Measurements from ENCODE around the gene PTGER2. TPM values are rescaled to one million over a fixed set of nuclear protein-coding genes. Genes with fewer than 3 reads are reported as not detected.

The PTGER2 gene
- total RNA-seq, 1 donor from 2014 or later = 41.3 TPM

DNA sequence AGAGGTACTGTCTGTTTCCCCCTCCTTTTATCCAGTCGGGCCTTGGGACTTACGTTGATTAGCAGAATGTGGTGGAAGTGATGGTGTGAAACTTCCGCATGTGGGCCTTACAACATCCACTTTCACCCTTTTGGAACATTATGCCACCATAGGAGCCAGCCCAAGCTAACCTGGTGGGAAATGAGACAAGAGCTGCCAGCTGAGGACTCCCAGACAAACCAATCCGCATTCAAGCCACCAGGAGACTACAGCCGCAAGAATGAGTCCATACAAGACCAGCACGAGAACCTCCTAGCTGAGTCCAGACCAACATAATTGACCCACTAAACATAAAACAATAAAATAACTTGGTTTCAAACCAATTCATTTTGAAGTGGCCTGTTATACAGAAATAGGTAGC lies 9.1 kb upstream of the PTGER2 start:
- DNase-seq (ENCODE audit: low read depth) = no peak

- no peak for DNase-seq (ENCODE audit: low read depth)
These were observed 6.7 kb upstream of the PTGER2 start for GRCh38 chr14:52307376-52307775.

GRCh38 chr14:52307905-52308304 lies 6.2 kb upstream of the PTGER2 start:
- no peak for DNase-seq (ENCODE audit: low read depth)

GRCh38 chr14:52310541-52310940 lies 3.6 kb upstream of the PTGER2 start:
- DNase-seq (ENCODE audit: low read depth) = no peak

DNA sequence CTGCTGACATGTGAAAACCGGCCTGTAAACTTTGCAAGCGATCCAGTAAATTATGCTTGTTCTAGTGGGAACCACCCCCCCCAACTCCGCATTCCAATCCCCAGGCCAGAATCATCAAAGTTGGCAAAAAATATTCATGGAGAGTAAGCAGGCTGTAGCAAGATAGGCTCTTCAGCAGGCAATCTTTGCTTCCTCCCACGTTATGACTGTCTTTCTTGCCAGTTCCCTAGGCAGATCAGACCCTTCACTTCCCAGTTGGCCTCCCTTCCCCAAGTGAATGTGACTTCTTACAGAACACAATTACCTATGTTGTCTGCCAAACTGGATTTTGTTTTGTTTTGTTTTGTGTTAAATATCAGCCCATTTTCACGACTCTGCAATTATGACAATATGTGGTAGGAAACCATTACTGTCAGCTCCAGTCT lies 1.2 kb upstream of the PTGER2 start:
- DNase-seq (ENCODE audit: low read depth) = no peak

GRCh38 chr14:52313462-52313861 lies 650 bp upstream of the PTGER2 start:
- DNase-seq (ENCODE audit: low read depth) = no peak

DNA sequence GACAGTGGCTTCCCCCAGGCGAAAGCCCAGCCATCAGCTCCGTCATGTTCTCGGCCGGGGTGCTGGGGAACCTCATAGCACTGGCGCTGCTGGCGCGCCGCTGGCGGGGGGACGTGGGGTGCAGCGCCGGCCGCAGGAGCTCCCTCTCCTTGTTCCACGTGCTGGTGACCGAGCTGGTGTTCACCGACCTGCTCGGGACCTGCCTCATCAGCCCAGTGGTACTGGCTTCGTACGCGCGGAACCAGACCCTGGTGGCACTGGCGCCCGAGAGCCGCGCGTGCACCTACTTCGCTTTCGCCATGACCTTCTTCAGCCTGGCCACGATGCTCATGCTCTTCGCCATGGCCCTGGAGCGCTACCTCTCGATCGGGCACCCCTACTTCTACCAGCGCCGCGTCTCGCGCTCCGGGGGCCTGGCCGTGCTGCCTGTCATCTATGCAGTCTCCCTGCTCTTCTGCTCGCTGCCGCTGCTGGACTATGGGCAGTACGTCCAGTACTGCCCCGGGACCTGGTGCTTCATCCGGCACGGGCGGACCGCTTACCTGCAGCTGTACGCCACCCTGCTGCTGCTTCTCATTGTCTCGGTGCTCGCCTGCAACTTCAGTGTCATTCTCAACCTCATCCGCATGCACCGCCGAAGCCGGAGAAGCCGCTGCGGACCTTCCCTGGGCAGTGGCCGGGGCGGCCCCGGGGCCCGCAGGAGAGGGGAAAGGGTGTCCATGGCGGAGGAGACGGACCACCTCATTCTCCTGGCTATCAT lies 663 bp downstream of the PTGER2 start:
- no peak for DNase-seq (ENCODE audit: low read depth)

DNA sequence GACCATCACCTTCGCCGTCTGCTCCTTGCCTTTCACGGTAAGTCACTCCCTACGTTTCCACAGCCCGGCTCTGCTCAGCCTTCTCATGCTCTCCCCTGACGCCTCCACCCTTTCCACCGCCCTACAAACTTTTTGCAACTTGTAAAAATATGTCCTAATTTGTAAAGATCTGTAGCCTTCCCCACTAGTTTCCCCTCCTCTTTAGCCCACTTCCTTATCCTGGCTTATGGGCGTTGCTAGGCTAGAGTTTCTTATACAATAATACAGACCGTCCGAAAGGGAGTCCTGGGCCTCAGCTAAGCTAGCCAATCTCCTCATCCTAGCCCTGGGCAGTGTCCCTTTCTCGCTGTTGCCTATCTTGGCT lies 1.2 kb downstream of the PTGER2 start:
- DNase-seq (ENCODE audit: low read depth) = no peak

GRCh38 chr14:52318062-52318461 lies 4.0 kb downstream of the PTGER2 start:
- DNase-seq (ENCODE audit: low read depth) = no peak

GRCh38 chr14:52318826-52319645 lies 4.9 kb downstream of the PTGER2 start:
- no peak for DNase-seq (ENCODE audit: low read depth)

GRCh38 chr14:52319919-52320318 lies 5.8 kb downstream of the PTGER2 start:
- no peak for DNase-seq (ENCODE audit: low read depth)

GRCh38 chr14:52325126-52325525 lies 11.0 kb downstream of the PTGER2 start:
- DNase-seq (ENCODE audit: low read depth) = peak; percentile 98

GRCh38 chr14:52325630-52326029 lies 11.5 kb downstream of the PTGER2 start:
- DNase-seq (ENCODE audit: low read depth) = no peak

DNA sequence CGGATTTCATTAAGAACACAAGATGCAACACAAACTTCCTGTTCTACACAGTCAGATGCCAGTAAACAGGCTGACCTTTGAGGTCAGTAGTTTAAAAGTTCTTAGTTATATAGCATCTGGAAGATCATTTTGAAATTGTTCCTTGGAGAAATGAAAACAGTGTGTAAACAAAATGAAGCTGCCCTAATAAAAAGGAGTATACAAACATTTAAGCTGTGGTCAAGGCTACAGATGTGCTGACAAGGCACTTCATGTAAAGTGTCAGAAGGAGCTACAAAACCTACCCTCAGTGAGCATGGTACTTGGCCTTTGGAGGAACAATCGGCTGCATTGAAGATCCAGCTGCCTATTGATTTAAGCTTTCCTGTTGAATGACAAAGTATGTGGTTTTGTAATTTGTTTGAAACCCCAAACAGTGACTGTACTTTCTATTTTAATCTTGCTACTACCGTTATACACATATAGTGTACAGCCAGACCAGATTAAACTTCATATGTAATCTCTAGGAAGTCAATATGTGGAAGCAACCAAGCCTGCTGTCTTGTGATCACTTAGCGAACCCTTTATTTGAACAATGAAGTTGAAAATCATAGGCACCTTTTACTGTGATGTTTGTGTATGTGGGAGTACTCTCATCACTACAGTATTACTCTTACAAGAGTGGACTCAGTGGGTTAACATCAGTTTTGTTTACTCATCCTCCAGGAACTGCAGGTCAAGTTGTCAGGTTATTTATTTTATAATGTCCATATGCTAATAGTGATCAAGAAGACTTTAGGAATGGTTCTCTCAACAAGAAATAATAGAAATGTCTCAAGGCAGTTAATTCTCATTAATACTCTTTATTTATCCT lies 13.5 kb downstream of the PTGER2 start:
- no peak for DNase-seq (ENCODE audit: low read depth)

DNA sequence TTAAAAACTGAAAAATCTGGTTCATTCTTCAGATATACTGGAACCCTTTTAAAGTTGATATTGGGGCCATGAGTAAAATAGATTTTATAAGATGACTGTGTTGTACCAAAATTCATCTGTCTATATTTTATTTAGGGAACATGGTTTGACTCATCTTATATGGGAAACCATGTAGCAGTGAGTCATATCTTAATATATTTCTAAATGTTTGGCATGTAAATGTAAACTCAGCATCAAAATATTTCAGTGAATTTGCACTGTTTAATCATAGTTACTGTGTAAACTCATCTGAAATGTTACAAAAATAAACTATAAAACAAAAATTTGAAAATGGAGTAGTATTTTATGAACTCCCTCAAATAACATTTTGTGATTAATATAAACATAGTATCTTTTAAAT lies 14.2 kb downstream of the PTGER2 start:
- DNase-seq (ENCODE audit: low read depth) = no peak

DNA sequence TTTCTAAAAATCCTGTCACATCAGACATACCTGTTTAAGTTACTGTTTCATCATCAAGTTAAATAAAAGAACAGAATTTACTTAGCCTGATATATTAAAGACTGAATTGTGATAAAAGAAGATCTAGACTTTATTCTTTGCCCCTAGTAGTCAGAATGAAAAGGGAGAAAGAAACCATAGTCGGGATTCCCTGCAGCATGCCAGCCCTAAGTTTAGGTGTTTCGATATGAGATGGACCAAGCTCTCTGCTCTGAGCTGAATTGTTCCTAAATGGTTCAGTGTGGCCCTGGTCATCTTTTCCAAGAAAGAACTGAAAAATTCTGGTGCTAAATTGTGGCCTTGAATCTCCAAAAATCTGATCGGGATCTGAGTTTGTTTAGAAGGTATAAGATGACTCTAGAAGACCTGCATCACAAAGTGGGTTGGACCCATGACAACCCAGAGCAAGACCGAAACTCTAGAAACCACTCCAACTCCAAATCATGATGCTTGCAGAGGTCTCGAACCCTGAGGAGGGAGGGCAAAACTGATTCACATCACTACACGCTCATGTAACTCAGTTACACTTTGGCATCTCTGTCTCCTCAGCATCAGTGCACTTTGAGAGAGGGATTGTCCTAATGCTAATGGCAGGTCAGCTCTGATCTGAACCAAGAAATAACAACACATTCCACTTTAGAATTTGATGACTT lies 15.7 kb downstream of the PTGER2 start:
- no peak for DNase-seq (ENCODE audit: low read depth)

DNA sequence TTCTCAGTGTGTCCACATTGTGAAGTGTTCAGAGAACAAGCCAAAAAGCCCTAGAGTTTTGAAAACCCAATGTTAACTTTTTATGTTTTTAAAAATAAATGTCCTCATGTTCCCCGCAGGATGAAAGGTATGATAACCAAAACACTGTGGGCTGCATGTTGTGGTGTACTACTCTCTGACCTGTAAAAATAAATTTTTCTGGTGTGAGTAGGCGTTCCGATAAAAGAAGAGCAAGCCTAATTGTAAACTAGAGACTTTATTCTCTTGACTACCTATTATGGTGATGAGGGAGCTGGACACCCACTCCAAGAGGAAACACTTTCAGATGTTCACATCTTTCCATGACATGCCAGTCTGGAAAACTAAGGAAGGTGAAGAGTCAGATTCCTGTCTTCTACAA lies 18.2 kb downstream of the PTGER2 start:
- no peak for DNase-seq (ENCODE audit: low read depth)

- DNase-seq (ENCODE audit: low read depth) = no peak
These were observed 19.0 kb downstream of the PTGER2 start for GRCh38 chr14:52333108-52333507.

DNA sequence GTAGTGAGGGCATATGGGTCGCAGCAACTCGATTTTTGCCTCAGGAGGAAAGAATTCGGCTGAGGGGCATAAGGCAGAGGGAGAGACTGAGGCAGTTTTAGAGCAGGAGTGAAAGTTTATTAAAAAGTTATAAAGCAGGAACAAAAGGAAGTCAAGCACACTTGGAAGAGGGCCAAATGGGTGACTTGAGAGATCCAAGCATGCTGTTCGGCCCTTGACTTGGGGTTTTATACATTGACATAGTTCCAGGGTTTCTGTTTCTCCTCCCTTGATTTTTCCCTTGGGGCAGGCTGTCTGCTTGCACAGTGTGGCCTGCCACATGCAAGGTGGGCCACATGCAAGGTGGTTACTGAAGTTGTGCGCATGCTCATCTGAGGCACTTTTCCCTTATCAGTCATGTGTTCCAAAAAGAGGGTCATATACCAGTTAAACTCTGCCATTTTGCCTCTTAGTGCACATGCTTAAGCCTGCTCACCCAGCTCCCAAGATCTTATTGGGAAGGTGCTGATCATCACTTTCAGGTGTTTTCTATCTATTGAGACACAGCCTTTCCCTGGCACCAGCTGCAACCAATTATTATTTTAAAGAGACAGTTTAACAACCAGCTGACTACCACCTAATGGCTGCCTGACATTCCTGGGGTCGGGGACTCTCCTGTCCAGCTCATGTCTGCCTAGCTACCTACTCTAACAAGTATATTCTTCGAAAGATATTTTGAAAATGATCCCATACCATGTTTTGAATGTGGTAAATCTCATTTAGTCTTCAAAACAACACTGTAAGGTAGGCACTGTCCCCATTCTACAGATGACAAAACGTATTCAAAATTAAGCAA lies 19.9 kb downstream of the PTGER2 start:
- no peak for DNase-seq (ENCODE audit: low read depth)

DNA sequence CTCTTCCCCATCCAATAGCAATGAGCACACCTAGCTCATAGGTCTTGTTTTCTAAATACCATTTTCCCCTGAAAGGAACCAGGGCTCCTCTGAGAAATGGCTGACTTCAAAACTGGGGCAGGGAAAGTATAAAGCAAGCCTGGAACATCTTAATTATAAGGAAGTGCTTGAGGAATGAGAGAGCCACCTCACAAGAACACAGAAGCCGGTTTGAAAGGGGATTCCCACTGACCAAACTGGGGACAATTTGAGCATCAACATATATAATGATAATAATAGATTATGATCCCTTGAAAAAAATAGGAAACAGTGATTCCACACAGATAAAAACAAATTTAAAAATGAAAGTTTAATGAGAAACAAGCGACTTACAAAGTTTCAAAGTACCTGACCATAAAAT lies 22.1 kb downstream of the PTGER2 start:
- DNase-seq (ENCODE audit: low read depth) = no peak

Data from renal cortical epithelial cell (primary cell).